Measurements from ENCODE around the gene RNASEH2C.
"Not testable (repeated sequence)": the region's sequence is repeated elsewhere in the genome, so short reads cannot be mapped to it uniquely, and the experiment has no call there.

Gene RNASEH2C

DNA sequence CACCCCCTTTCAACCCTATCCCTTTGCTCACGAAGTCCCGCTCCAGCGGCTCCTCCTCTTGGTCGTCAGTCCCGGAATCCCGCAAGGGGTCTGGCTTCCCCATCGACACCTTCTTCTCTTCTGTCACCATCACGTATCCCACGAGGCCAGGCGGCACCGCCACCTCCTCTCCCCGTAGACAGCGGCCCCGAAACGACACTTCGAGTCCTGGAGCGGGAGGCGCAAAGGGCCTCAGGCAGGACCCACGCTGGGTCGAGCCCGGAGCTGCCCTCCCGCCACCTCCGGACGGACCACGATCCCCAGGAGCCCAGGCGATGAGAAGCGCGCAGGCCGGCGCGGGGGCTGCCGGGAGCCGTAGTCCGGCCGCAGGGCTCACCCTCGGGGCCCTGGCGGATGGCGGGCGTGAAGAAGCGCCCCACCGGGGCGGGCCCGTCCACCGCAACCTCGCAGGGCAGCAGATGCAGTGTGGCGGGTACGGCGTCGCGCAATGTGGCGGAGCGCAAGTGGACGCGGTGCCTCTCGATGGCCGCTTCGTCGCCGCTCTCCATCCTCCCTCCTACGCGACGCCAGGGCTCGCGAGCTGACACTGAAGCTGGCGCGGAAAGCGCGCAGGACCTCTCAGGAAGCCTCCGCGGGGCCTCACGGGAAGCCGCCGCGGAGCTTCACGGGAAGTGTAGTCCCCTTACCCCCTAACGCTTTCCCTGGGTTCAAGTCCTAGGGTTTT is at the start of gene RNASEH2C:
TSS of gene RNASEH2C (minus strand) at position 588 of the 724 bp plus-strand sequence. CDS start at position 548, 40 bp downstream.
- in situ Hi-C loops (cut with HindIII; ENCODE audit: low sequenced_read_pairs): no loop called here

DNA sequence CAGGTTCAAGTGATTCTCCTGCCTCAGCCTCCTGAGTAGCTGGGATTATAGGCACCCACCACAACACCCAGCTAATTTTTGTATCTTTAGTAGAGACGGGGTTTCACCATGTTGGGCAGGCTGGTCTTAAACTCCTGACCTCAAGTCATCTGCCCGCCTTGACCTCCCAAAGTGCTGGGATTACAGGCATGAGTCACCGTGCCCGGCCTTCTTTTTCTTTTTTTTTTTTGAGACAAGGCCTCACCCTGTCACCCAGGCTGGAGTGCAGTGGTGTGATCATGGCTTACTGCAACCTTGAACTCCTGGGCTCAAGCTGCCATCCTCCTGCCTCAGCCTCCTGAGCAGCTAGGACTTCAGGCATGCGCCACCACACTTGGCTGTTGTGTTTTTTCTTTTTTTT is 47.2 kb upstream of the RNASEH2C start:
- in situ Hi-C loops (cut with HindIII; ENCODE audit: low sequenced_read_pairs): loop anchor here (10.0 kb wide), 1 partner anchor 47 kb away; no protein-coding TSS in a partner anchor

DNA sequence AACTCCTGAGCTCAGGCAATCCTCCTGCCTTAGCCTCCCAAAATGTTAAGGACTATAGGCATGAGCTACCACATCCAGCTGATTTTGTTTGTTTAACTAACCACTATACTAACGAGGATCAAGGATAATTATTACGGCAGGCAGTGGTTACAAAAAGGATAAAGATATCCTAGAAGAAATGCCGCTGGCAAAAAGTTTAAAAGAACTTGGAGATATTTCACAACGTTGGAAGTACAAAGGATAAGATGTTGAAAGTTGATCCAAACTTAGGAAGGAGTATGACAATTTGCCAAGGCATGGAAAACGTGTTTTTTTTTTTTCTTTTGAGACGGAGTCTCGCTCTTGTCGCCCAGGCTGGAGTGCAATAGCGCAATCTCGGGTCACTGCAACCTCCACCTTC is 46.8 kb upstream of the RNASEH2C start:
- in situ Hi-C loops (cut with HindIII; ENCODE audit: low sequenced_read_pairs): loop anchor here (10.0 kb wide), 1 partner anchor 47 kb away; no protein-coding TSS in a partner anchor

DNA sequence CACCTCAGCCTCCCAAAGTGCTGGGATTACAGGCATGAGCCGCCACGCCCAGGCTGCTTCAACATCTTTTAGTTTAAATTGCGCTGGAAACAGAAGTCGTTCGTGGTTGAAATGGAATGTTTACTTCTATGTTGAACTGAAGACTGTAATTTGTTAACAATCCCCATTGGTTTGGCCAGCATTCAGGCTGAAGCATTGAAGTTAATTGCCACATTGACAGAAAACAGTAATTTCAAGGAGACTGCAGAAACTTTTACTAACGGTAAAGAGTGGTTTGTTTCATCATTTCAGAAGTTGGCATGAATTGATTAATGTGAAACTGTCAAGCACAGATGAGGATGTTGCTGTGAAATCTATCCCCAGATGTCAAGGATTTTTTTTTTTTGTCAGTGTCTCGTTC is 45.9 kb upstream of the RNASEH2C start:
- in situ Hi-C loops (cut with HindIII; ENCODE audit: low sequenced_read_pairs): loop anchor here (10.0 kb wide), 1 partner anchor 48 kb away; no protein-coding TSS in a partner anchor

DNA sequence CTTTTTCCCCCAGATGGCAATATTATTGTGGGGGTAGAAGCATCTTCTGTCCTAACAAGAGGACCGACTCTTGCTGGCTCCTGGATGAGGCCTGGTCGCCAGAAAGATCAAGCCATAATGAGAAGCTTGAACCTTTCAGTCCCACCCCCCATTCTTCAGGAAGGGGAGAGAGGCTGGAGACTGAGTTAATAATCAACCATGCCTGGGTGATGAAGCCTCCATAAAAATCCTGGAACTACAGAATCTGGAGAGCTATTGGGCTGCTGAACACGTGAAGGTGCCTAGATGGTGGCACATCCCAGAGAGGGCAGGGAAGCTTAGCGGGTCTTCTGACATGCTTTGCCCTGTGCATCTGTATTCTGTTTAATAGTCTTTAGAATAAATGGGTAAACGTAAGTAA is 43.8 kb upstream of the RNASEH2C start:
- in situ Hi-C loops (cut with HindIII; ENCODE audit: low sequenced_read_pairs): loop anchor here (10.0 kb wide), 1 partner anchor 50 kb away; no protein-coding TSS in a partner anchor

DNA sequence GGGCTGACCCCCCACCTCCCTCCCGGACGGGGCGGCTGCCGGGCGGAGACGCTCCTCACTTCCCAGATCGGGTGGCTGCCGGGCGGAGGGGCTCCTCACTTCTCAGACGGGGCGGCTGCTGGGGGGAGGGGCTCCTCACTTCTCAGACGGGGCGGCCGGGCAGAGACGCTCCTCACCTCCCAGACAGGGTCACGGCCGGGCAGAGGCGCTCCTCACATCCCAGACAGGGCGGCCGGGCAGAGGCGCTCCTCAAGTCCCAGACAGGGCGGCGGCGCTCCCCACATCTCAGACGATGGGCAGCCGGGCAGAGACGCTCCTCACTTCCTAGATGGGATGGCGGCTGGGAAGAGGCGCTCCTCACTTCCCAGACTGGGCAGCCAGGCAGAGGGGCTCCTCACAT is 42.2 kb upstream of the RNASEH2C start:
- in situ Hi-C loops (cut with HindIII; ENCODE audit: low sequenced_read_pairs): loop anchor here (10.0 kb wide), 1 partner anchor 52 kb away; no protein-coding TSS in a partner anchor

DNA sequence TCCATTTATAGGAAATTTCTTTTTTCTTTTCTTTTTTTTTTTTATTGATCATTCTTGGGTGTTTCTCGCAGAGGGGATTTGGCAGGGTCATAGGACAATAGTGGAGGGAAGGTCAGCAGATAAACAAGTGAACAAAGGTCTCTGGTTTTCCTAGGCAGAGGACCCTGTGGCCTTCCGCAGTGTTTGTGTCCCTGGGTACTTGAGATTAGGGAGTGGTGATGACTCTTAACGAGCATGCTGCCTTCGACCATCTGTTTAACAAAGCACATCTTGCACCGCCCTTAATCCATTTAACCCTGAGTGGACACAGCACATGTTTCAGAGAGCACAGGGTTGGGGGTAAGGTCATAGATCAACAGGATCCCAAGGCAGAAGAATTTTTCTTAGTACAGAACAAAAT is 41.6 kb upstream of the RNASEH2C start:
- in situ Hi-C loops (cut with HindIII; ENCODE audit: low sequenced_read_pairs): loop anchor here (10.0 kb wide), 1 partner anchor 53 kb away; no protein-coding TSS in a partner anchor

DNA sequence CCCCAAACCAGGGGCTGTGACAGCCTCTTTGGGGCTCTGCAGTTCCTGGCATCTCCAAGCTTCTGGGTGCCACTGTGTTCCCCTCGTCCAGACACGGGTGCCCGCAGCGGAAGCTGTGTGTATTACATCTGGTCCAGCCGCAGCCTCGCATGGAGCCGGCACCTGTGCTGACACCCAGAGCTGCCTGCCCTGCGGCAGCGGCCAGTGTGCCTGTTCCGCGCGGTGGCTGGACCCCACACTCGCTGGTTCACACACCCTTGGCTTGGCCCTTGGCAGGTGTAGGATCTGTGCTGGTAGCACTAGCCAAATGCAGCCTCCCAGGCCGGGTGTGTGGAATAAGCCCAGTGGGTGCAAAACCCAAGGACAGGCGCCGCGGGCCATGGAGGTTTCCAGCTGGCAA is 24.5 kb upstream of the RNASEH2C start:
- in situ Hi-C loops (cut with HindIII; ENCODE audit: low sequenced_read_pairs): no loop called here

DNA sequence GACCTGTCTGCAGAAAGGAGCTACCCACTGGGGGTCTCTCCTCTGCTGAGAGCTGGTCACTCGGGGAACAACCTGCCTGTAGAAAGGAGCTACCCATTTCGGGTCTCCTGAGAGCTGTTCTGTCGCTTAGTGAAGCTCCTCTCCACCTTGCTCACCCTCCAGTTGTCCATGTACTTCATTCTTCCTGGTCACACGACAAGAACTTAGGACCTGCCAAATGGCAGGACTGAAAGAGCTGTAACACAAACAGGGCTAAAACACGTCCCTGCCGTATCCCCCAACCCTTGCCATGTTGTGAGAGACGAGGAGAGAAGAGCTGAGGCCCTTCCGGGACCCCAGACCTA is 24.1 kb upstream of the RNASEH2C start:
- in situ Hi-C loops (cut with HindIII; ENCODE audit: low sequenced_read_pairs): no loop called here

DNA sequence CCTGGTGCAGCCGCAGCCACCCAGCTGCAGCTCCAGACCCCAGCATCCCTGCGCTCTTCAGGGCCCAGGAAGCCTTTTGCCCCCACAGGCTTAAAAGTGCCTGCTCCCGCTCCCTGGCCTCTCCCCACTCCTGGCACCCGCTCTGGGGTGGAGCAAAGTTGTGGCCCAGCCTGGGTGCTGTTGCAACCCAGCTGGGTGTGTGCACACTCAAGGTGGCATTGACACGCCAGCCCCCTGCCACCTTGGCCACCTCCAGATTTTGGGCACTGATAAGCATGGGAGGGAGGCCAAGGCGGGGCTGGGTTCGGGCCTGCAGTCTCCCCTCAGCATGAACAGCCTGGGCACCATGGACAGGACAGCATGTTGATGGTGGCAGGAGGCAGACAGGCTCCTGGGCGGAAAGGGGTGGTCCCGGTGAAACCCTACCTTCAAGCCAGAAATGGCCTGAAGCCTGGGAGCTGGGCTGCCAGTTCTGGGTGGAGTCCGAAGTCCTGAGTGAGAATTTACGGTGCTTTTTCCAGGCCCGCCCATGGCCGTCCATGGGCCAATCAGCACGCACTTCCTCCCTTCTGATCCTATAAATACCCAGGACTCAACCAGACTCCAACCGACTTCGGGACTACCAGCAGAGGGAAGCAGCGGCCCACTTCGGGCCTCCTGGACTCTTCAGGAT is 23.6 kb upstream of the RNASEH2C start:
- in situ Hi-C loops (cut with HindIII; ENCODE audit: low sequenced_read_pairs): no loop called here

DNA sequence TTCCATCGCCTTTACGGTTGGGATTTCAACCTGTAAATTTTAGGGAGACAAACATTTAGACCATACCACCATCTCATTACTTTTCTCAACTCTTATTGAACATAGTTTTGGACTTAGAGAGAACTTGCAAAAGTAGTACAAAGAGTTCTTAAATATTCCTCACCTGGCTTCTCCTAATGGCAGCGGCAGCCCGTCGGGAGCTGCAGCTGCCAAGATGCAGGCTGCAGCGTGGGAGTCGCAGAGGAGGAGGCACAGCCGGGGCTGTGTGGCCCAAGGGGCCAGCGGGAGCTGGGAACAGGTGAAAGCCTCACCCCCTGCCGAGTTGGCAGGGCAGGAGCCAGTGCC is 23.1 kb upstream of the RNASEH2C start:
- in situ Hi-C loops (cut with HindIII; ENCODE audit: low sequenced_read_pairs): no loop called here

DNA sequence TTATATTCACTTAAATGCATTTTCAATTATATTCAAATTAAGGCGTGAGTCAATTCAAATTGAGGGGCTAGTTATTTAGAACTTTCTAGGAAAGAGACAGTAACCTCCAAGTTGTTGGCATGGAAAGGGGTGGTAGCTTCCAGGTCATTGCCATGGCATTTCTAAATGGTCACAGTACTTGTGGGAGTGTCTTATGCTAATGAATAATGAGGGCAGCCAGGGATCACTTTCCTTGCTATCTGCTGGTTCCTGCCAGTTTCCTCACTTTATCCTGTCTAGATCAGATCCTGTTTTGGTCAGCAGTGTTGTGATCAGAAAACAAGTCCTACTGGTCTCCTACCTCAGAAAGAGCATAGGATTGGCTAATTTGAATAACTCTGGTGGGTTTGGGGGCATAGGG is 21.8 kb upstream of the RNASEH2C start:
- in situ Hi-C loops (cut with HindIII; ENCODE audit: low sequenced_read_pairs): no loop called here

DNA sequence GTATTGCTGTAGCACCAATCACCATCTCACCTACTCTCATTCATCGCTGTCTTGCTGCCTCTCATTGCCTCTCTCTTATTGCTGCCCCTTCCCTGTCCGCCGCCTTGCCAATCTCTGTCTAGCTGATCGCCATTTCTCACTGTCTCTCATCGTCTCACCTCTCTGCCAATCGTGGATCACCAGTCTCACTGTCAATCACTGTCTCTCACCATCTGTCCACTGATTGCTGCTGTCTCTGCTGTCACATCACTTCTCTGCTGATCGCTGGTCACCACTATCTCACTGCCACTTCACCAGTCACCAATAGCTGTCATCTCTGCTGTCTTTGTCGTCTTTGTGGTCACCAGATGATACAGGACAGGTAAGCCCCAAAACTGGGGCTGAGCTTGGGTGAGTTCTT is 20.6 kb upstream of the RNASEH2C start:
- in situ Hi-C loops (cut with HindIII; ENCODE audit: low sequenced_read_pairs): no loop called here

DNA sequence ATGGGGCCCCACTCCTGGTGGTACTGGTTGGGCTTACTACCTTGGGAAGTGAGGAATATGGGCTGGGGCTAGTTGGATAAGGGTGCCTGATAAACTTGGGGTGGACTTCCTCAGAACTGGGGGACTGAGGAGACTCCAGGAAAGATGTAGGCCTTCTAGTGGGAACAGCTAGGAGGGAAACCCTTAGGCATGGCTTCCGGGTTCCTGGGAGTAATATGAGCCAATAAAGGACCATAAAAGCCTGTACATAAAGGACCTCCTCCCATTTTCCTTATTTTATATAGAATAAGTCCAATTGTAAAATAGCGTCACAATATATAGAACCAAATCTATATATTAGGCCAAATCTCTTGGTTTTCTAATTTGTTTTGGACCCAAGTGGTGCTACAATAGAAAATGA is 18.4 kb upstream of the RNASEH2C start:
- in situ Hi-C loops (cut with HindIII; ENCODE audit: low sequenced_read_pairs): no loop called here

DNA sequence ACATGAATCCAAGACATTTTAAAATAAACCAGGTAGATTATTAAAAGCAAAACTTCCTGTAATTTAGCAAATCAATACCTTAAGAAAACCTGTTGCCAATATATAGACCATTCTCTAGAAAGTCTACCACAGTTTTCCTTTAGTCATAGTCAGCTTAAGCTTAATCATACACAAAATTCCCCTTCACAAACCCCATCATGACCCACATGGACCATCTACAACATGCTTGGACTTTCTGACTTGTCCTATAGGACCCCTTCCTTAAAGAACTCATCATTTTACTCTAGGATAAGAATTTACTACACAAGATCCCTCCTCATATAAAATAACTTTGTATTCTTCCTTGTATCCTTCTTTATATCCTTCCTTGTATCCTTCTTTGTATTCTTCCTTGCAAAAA is 16.2 kb upstream of the RNASEH2C start:
- in situ Hi-C loops (cut with HindIII; ENCODE audit: low sequenced_read_pairs): no loop called here

DNA sequence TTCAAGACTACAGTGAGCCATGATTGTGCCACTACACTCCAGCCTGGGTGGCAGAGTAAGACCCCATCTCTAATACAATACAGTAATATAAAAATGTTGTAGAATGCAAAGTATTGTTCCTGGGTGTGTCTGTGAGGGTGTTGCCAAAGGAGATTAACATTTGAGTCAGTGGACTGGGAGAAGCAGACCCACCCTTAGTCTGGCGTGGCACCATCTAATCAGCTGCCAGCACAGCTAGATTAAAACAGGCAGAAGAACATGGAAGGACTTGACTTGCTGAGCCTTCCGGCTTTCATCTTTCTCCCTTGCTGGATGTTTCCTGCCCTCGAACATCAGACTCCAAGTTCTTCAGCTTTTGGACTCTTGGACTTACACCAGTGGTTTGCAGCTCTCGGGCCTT is 14.5 kb upstream of the RNASEH2C start:
- in situ Hi-C loops (cut with HindIII; ENCODE audit: low sequenced_read_pairs): not testable (repeated sequence)

DNA sequence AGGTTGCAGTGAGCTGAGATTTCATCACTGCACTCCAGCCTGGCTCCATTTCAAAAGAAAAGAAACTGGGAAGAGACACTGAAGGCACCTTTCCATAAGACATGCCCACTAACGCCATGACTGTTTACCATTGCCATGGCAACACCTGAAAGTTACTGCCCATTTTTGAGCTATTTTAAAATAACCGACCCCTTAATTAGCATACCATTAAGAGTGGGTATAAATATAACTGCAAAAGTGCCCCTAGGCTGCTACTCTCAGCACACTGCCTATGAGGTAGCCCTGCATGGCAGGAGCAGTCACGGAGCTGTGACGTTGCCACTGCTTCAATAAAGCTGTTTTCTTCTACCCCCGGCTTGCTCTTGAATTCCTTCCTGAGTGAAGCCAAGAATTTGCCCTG is 9.9 kb upstream of the RNASEH2C start:
- in situ Hi-C loops (cut with HindIII; ENCODE audit: low sequenced_read_pairs): no loop called here

DNA sequence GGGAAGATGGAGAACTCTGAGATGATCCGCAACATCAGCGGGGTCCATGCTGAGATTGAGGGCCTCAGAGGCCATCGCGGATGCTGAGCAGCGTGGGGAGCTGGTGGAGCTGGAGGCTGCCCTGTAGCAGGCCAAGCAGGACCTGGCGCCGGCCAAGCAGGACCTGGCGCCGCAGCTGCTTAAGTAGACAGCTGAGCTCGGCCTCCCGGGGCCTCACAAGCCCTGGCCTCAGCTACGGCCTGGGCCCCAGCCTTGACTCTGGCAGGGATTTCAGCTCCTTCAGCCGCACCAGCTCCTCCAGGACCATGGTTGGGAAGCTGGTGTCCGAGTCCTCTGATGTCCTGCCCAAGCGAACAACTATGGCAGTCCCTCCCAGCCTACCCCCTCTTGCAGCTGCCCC is 7.3 kb upstream of the RNASEH2C start:
- in situ Hi-C loops (cut with HindIII; ENCODE audit: low sequenced_read_pairs): no loop called here

DNA sequence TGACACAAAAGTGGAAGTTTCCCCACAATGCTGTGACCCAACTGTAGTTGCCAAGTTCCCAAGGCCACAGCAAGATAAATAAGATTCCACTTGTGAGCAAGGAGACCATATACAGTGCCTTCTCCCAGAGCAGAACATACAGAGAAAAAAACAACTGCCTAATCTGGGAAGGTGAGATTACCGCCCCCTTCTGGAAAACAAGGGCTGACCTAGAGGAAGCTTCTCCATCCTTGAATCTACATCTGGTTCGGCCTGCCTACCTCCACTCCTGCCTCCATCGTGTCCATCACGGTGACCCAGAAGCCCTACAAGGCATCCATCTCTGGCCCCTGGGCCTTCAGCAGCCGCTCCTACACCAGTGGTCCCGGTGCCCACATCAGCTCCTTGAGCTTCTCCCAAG is 6.1 kb upstream of the RNASEH2C start:
- in situ Hi-C loops (cut with HindIII; ENCODE audit: low sequenced_read_pairs): no loop called here

DNA sequence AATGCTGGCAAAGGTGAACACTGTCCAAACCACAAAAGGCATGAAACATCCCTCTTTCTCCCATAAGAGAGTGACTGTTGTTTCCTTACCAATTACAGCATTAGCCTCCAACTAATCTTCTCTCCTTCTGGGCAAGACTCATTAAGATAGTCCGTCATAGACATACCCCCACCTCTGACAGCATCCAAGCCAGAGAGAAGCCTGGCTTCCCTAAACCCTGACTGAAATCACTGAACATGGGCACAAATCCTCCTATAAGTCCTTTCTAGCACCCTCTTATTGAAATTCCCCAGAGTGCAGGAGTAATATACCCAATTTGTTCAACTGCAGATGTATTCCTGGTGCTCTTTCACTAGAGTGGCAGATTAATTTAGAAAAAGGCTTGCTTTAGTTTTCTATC is 1.7 kb upstream of the RNASEH2C start:
- in situ Hi-C loops (cut with HindIII; ENCODE audit: low sequenced_read_pairs): no loop called here

DNA sequence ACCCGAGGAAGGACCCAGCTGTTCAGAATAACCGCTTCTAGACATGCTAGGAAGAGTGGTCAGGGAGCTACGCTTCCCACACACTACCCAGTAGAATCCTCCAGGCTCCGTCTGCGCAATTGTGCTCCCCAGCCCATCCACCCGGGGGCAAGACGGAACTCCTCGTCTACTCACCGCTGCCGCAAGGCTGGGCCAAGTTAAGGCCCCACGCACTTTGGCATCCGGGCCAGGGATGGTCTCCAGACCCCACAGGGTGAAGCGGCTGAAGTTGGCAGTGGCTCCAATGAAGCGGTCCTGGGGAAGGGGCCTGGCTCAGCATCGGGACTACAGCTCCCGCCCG is 757 bp downstream of the RNASEH2C start:
- in situ Hi-C loops (cut with HindIII; ENCODE audit: low sequenced_read_pairs): no loop called here

DNA sequence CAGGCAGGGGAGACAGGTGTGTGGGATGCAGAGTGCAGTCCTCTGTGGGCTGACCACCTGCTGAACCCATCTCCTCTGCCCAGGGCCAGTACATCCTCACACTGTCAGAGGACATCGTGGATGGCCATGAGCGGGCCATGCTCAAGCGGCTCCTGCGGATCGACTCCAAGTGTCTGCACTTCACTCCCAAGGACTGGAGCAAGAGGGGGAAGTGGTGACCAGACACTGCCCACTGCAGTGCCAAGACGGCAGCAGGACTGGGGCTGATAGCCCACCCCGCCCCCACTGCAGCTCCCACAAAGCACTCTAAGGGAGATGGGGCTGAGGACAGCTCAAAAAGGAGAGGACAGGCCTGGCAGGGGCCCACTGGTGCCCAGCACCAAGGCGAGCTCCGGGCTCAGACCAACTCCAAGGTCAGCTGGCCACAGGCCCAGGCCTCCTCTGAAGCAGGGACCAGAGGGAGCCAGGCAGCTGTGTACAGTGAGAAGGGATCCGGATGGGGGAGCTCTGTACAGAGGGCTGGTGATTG is 1.6 kb downstream of the RNASEH2C start:
- in situ Hi-C loops (cut with HindIII; ENCODE audit: low sequenced_read_pairs): no loop called here

Data from DLD1 (cell line).